B cell (primary cell): ENCODE results near the gene NLRC5. TPM values are rescaled to one million over a fixed set of nuclear protein-coding genes. Genes with fewer than 3 reads are reported as not detected.

ENCODE experiments used
- ATAC-seq: fragments of 200-7000 bp; cut with Tn5 transposase; one replicate; pipeline ENCODE4 v1.10.0; 2021; ENCODE audit warnings: low read depth, mild to moderate bottlenecking, moderate number of reproducible peaks, moderate library complexity
- CTCF ChIA-PET: fragments of 350-600 bp; sonication (Branson Sonifier 250); formaldehyde crosslinking; loops from one replicate; lab custom pipeline; 2021; ENCODE audit warnings: antibody characterized with exemption, inconsistent platforms; lab: Charles Lee
- POLR2A ChIA-PET: fragments of 350-600 bp; sonication (Branson Sonifier 250); formaldehyde crosslinking; loops from one replicate; lab custom pipeline; 2021; ENCODE audit warnings: antibody characterized with exemption; lab: Charles Lee
- DNase-seq: peaks from one replicate; pipeline ENCODE4 v3.0.0; 2013
- H2AFZ ChIP-seq: 2 replicates; pipeline ENCODE4 v1.6.1; 2012; ENCODE audit warnings: mild to moderate bottlenecking, low read depth, low read length; ENCODE audit not compliant: insufficient read depth, poor library complexity, severe bottlenecking
- H3K27ac ChIP-seq, 2 donors: 1 replicate in 1 of 2; 2 replicates in 1 of 2; pipeline ENCODE4 v1.5.1; 2012 to 2013; ENCODE audit warnings: low read length in 2 of 2, mild to moderate bottlenecking in 2 of 2, moderate library complexity in 1 of 2
- H3K27me3 ChIP-seq, 4 experiments: fragments of 200-600 bp in 1 of 4; sonication (generic) in 1 of 4; replicated peaks in 1 of 4; 1 replicate in 2 of 4; 2 replicates in 2 of 4; pipeline versions ENCODE4 v1.6.1 to v1.7.0; 2013 to 2016; ENCODE audit warnings: low read length in 3 of 4, mild to moderate bottlenecking in 2 of 4, mixed read lengths in 1 of 4, moderate library complexity in 1 of 4; ENCODE audit not compliant: insufficient read depth in 4 of 4, control insufficient read depth in 3 of 4; ENCODE audit errors: control extremely low read depth in 1 of 4
- H3K36me3 ChIP-seq, 2 experiments: replicated peaks in 1 of 2; 1 replicate in 1 of 2; 2 replicates in 1 of 2; pipeline versions ENCODE4 v1.6.1 to v1.7.1; 2013; ENCODE audit warnings: low read length in 1 of 2; ENCODE audit not compliant: insufficient read depth in 2 of 2, control insufficient read depth in 1 of 2; ENCODE audit errors: control extremely low read depth in 1 of 2, extremely low read depth in 1 of 2
- H3K4me1 ChIP-seq, 2 donors: fragments of 200-600 bp in 1 of 2; sonication (generic) in 1 of 2; 1 replicate in 1 of 2; 2 replicates in 1 of 2; pipeline versions ENCODE4 v1.5.1 to v1.6.1; 2013 to 2017; ENCODE audit warnings: low read length in 2 of 2; ENCODE audit not compliant: control insufficient read depth in 2 of 2, insufficient read depth in 2 of 2
- H3K4me2 ChIP-seq: replicated peaks from 2 replicates; pipeline ENCODE3; 2012; ENCODE audit warnings: mild to moderate bottlenecking, low read depth, low read length; ENCODE audit not compliant: poor library complexity, severe bottlenecking
- H3K4me3 ChIP-seq, 5 experiments: fragments of 200-600 bp in 1 of 5; sonication (generic) in 1 of 5; 1 replicate in 3 of 5; 2 replicates in 2 of 5; pipeline versions ENCODE4 v1.5.1 to v1.7.0; 2011 to 2016; ENCODE audit warnings: low read length in 4 of 5, mild to moderate bottlenecking in 4 of 5, low read depth in 2 of 5, control low read depth in 1 of 5, moderate library complexity in 1 of 5; ENCODE audit not compliant: insufficient read depth in 1 of 5; ENCODE audit errors: control extremely low read depth in 1 of 5, extremely low read depth in 1 of 5
- H3K79me2 ChIP-seq: fragments of 200-600 bp; sonication (generic); one replicate; pipeline ENCODE4 v1.6.0; 2016; ENCODE audit warnings: low read length; ENCODE audit not compliant: control insufficient read depth, insufficient read depth
- H3K9ac ChIP-seq: fragments of 200-600 bp; sonication (generic); 2 replicates; pipeline ENCODE4 v1.6.1; 2017; ENCODE audit warnings: mild to moderate bottlenecking, low read length, moderate library complexity
- H3K9me3 ChIP-seq, 3 donors: one replicate each; pipeline versions ENCODE4 v1.6.1 to v1.7.1; 2013; ENCODE audit warnings: low read length in 2 of 3; ENCODE audit not compliant: control insufficient read depth in 2 of 3, insufficient read depth in 1 of 3; ENCODE audit errors: control extremely low read depth in 1 of 3
- H4K20me1 ChIP-seq: 2 replicates; pipeline ENCODE4 v1.6.0; 2012; ENCODE audit warnings: mild to moderate bottlenecking, low read length; ENCODE audit not compliant: insufficient read depth, control insufficient read depth, poor library complexity, severe bottlenecking
- H3K27ac Mint-ChIP-seq: one replicate; pipeline ENCODE4 v1.8.0; 2021; ENCODE audit warnings: mixed read lengths
- H3K27me3 Mint-ChIP-seq: one replicate; pipeline ENCODE4 v1.8.0; 2021; ENCODE audit warnings: mixed read lengths
- H3K4me1 Mint-ChIP-seq: one replicate; pipeline ENCODE4 v1.8.0; 2021; ENCODE audit warnings: mixed read lengths
- H3K4me3 Mint-ChIP-seq: one replicate; pipeline ENCODE4 v1.8.0; 2021; ENCODE audit warnings: mixed read lengths
- H3K9me3 Mint-ChIP-seq: one replicate; pipeline ENCODE4 v1.8.0; 2022; ENCODE audit warnings: mixed read lengths; ENCODE audit not compliant: insufficient read depth
- EZH2 ChIP-seq: IDR thresholded peaks from 2 replicates; pipeline ENCODE4 v1.6.1; 2012; ENCODE audit warnings: borderline replicate concordance, low read depth, mild to moderate bottlenecking, moderate library complexity, low read length; ENCODE audit not compliant: insufficient read depth, poor library complexity, severe bottlenecking
- WGBS: methylation state at CpG from one replicate; pipeline ENCODE4 v1.1.5; 2013; ENCODE audit warnings: missing lambda C conversion rate; ENCODE audit not compliant: insufficient coverage; 5-methylcytosine and 5-hydroxymethylcytosine counted together
- intact Hi-C: fragments of 100-400 bp; cut with micrococcal nuclease; formaldehyde crosslinking; loops from one replicate; pipeline ENCODE4 v1.10.0; 2022
- polyA plus RNA-seq: library from polyadenylated mRNA; depleted of rRNA; stranded (reverse); fragments of >200 nt; gene quantifications from 2 replicates; pipeline ENCODE4 v1.2.3, GENCODE V29; 2012
- total RNA-seq, 2 donors: library from RNA; stranded (reverse); fragments of 120-200 nt in 1 of 2; gene quantifications; 1 replicate in 1 of 2; 2 replicates in 1 of 2; pipeline versions ENCODE4 v1.2.3 to v1.2.4, GENCODE V29; 2013 to 2022
- TF ChIP-seq, protein P1 (sequence below): fragments of 200-600 bp; IDR thresholded peaks from one replicate; pipeline ENCODE4 v1.8.0; 2022; ENCODE audit warnings: antibody characterized with exemption, mild to moderate bottlenecking

The NLRC5 gene
- total and polyA plus RNA-seq, 2 donors (not counting 1 experiment from before 2014, with no cell fraction given) = 349 to 510 TPM

DNA sequence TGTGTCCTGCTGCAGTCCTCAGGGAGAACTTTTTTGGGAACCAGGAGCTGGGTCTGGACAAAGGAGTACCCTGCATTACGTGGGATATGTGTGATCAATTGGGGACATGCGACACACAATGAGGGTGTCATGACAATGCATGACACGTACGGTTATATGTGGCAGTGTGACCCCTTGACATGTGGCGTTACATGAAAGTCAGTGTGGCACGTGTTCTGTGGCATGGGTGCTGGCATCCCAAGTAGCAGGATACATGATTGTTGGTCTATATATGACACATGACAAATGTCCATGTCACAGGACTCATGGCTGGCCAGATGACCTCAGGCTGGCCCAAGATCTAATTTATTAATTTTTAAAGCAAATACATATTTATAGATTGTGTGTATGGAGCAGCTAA, 93.3 kb downstream of the NLRC5 start:
- intact Hi-C loops = loop anchor here (5.0 kb wide), 1 partner anchor 220 kb away; no protein-coding TSS in a partner anchor
- no peaks in the 10 kb centered on the region for H3K27me3 ChIP-seq
- Mint-ChIP-seq H3K9me3 (no peaks in the 10 kb centered on the region), H3K27me3 (no peaks in the 10 kb centered on the region), H3K27ac (no peak overlapping the region), H3K4me1 (peaks cover 11% of the 10 kb centered on the region), H3K4me3 (no peak overlapping the region)
- H2AFZ ChIP-seq = no peak overlapping the region
- TF ChIP-seq, protein P1, sequence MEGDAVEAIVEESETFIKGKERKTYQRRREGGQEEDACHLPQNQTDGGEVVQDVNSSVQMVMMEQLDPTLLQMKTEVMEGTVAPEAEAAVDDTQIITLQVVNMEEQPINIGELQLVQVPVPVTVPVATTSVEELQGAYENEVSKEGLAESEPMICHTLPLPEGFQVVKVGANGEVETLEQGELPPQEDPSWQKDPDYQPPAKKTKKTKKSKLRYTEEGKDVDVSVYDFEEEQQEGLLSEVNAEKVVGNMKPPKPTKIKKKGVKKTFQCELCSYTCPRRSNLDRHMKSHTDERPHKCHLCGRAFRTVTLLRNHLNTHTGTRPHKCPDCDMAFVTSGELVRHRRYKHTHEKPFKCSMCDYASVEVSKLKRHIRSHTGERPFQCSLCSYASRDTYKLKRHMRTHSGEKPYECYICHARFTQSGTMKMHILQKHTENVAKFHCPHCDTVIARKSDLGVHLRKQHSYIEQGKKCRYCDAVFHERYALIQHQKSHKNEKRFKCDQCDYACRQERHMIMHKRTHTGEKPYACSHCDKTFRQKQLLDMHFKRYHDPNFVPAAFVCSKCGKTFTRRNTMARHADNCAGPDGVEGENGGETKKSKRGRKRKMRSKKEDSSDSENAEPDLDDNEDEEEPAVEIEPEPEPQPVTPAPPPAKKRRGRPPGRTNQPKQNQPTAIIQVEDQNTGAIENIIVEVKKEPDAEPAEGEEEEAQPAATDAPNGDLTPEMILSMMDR = no peak
- no peak for TF ChIP-seq EZH2
- peaks cover 0 to 48% of the 10 kb centered on the region in 2 experiments for H3K36me3 ChIP-seq
- no peak overlapping the region for H3K9ac ChIP-seq
- ATAC-seq = no peak
- 84% methylated on average over 6 of the region's 6 CpGs for WGBS
- peaks cover 4 to 8% of the 10 kb centered on the region in 2 donors for H3K4me1 ChIP-seq
- no peaks in the 10 kb centered on the region for H3K9me3 ChIP-seq
- H3K4me2 ChIP-seq = no peak overlapping the region
- CTCF ChIA-PET = interaction anchor here (1.4 to 5.0 kb wide), 8 partner anchors 10 to 289 kb away, joined by 4 to 42 read pairs (median 10); partner anchors contain the start of gene CPNE2
- POLR2A ChIA-PET = interaction anchor here (0.6 kb wide), 1 partner anchor 160 kb away, joined by 5 read pairs; no protein-coding TSS in a partner anchor
- no peak for DNase-seq
- no peak overlapping the region for H3K27ac ChIP-seq
- H3K4me3 ChIP-seq = no peak overlapping the region
- no peaks in the 10 kb centered on the region for H4K20me1 ChIP-seq
- no peaks in the 10 kb centered on the region for H3K79me2 ChIP-seq

DNA sequence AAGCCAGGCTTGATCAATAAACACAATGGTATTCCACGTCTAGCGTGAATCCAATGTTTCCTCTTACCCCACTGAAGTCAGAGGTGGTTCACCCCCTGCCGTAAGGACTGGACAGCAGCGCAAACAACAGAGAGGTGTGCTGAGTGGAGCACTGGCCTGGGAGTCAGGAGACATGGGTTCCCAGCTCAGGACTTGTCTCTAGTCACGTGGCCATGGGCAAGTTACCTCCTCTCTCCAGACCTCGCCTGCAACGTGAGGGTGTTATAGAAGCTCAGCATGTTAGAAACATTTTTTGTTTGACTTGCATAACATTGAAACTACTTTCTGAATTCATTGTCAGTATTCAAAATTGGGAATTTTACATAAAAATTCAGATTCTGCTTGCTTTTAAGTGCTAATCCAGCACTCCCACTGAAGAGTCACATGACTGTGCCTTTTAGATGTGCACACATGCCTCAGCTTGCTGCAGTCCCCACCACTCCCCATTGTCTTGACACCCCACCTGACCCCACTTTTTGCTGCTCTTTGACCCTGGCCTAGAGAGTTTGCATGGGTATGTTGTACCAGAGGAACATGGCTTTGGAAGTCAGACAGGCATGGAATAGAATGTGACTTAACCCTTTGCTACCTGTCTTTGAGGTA, 94.2 kb downstream of the NLRC5 start:
- no peak overlapping the region for H3K9ac ChIP-seq
- ATAC-seq (no peak), DNase-seq (no peak)
- CTCF ChIA-PET = interaction anchor here (0.8 to 5.0 kb wide), 20 partner anchors 10 to 290 kb away, joined by 3 to 42 read pairs (median 5); partner anchors contain the start of gene CPNE2
- peaks cover 0 to 41% of the 10 kb centered on the region in 2 experiments for H3K36me3 ChIP-seq
- no peaks in the 10 kb centered on the region for H3K9me3 ChIP-seq
- no peak overlapping the region for H3K4me2 ChIP-seq
- Mint-ChIP-seq H3K27me3 (no peaks in the 10 kb centered on the region), H3K27ac (no peak overlapping the region), H3K4me3 (no peak overlapping the region), H3K4me1 (peaks cover 11% of the 10 kb centered on the region), H3K9me3 (no peaks in the 10 kb centered on the region)
- no peak overlapping the region for H3K27ac ChIP-seq
- TF ChIP-seq, protein P1 = no peak
- TF ChIP-seq EZH2 = no peak
- no peaks in the 10 kb centered on the region for H4K20me1 ChIP-seq
- H2AFZ ChIP-seq = no peak overlapping the region
- H3K27me3 ChIP-seq = no peaks in the 10 kb centered on the region
- H3K79me2 ChIP-seq = no peaks in the 10 kb centered on the region
- WGBS = 83% methylated on average over 5 of the region's 7 CpGs
- no peak overlapping the region for H3K4me3 ChIP-seq
- peaks cover 4 to 8% of the 10 kb centered on the region in 2 donors for H3K4me1 ChIP-seq
- intact Hi-C loops = loop anchor here (1.0 to 5.0 kb wide), 2 partner anchors 85 to 219 kb away; no protein-coding TSS in a partner anchor
- POLR2A ChIA-PET = no interaction called here
